Breast epithelium (tissue), 4 donors: ENCODE measurements around the gene MYH3. TPM values are rescaled to one million over a fixed set of nuclear protein-coding genes. Genes with fewer than 3 reads are reported as not detected.

Experiments
- DNase-seq, 2 donors: peaks; one replicate each; pipeline ENCODE4 v3.0.0-alpha.2; 2019; ENCODE audit warnings: low spot score in 2 of 2
- H3K27ac ChIP-seq, 2 donors: fragments of 200-600 bp; sonication (generic) in 1 of 2; one replicate each; pipeline ENCODE4 v1.5.1; 2016 to 2019; ENCODE audit warnings: mild to moderate bottlenecking in 1 of 2
- H3K27me3 ChIP-seq, 2 donors: fragments of 200-600 bp; sonication (generic) in 1 of 2; one replicate each; pipeline versions ENCODE4 v1.5.1 to v1.6.0; 2017 to 2019; ENCODE audit warnings: control low read depth in 1 of 2, mild to moderate bottlenecking in 1 of 2
- H3K36me3 ChIP-seq: fragments of 200-600 bp; one replicate; pipeline ENCODE4 v1.5.1; 2019
- H3K4me1 ChIP-seq, 2 donors: fragments of 200-600 bp; sonication (generic); one replicate each; pipeline ENCODE4 v1.5.1; 2016 to 2019; ENCODE audit warnings: control low read depth in 1 of 2
- H3K4me3 ChIP-seq, 3 donors: fragments of 200-600 bp; sonication (generic); 1 replicate in 2 of 3; 2 replicates in 1 of 3; pipeline ENCODE4 v1.5.1; 2016 to 2019; ENCODE audit warnings: mild to moderate bottlenecking in 3 of 3, moderate library complexity in 2 of 3
- H3K9me3 ChIP-seq, 2 donors: fragments of 200-600 bp; sonication (generic) in 1 of 2; one replicate each; pipeline ENCODE4 v1.5.1; 2016 to 2019; ENCODE audit warnings: control low read depth in 1 of 2
- CTCF ChIP-seq, 3 donors: fragments of 450-650 bp; IDR thresholded peaks; one replicate each; pipeline ENCODE4 v1.5.1; 2016 to 2017; ENCODE audit warnings: antibody characterized with exemption in 3 of 3, mild to moderate bottlenecking in 3 of 3, moderate library complexity in 3 of 3
- POLR2A ChIP-seq: fragments of 450-650 bp; IDR thresholded peaks from one replicate; pipeline ENCODE4 v1.6.1; 2016; ENCODE audit warnings: antibody characterized with exemption, mild to moderate bottlenecking, moderate library complexity
- POLR2AphosphoS5 ChIP-seq, 3 donors: sonication (generic); formaldehyde crosslinking; IDR thresholded peaks; one replicate each; pipeline ENCODE4 v1.6.1; 2017; ENCODE audit warnings: antibody characterized with exemption in 3 of 3
- intact Hi-C: fragments of 100-400 bp; cut with DNase I; formaldehyde crosslinking; loops from one replicate; pipeline ENCODE4 v1.15.1; 2023; ENCODE audit warnings: low total_unique reads
- total RNA-seq, 3 donors: library from RNA; depleted of rRNA; stranded (reverse); fragments of >200 nt; gene quantifications; one replicate each; pipeline ENCODE4 v1.1.0, GENCODE V29; 2016

The MYH3 gene
- total RNA-seq, 3 donors from 2014 or later, result 0.80 to 2.9 (median 2.2) TPM

DNA sequence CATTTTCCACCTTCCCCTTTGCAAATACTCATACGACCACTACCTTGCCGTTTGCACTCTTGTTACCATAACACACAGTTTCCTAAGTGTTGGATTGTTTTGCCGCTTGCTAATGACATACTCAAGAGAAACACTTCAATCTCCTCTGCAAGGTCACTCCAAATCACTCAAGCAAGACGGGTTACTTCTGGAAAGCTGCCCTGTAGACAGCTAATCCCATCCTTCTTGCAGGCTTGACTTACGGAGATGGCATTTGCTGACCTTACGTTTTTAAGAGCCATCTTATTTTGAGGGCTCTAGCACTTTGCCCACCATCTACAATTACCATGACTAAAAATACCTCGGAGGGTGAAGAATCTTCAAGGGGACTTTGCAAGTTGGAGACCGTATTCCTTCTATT lies 46.2 kb downstream of the MYH3 start:
- H3K27me3 ChIP-seq, result no peaks in the 10 kb centered on the region
- no peaks in the 10 kb centered on the region for H3K4me1 ChIP-seq
- H3K4me3 ChIP-seq, result no peak overlapping the region
- intact Hi-C loops, result loop anchor here (5.0 to 10.0 kb wide), 2 partner anchors 286 to 814 kb away; no protein-coding TSS in a partner anchor
- H3K36me3 ChIP-seq, result no peaks in the 10 kb centered on the region
- H3K27ac ChIP-seq, result no peak overlapping the region
- TF ChIP-seq POLR2A (no peak), CTCF (IDR thresholded peaks at IDR 0.05) (no peak), POLR2AphosphoS5 (IDR thresholded peaks at IDR 0.05) (no peak)
- no peaks in the 10 kb centered on the region for H3K9me3 ChIP-seq
- no peak for DNase-seq

DNA sequence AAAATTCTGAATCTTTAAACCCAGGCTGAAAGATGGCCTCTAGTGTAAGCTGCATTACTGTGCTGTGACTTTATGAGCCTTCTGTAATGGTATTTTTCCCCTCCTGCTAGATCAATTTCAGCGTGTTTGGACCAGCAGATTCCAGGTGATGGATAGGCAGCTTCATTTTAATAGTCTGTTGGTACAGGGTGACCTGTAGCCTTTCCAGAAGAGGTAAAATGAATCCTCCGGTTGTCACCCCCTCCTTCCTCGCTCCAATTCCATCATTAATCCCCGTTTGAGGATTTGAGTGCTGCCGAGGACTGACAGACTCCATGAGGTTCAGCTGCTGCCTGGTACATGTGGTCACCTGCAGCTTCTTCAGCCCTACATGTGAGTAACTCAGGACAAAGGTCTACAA lies 48.9 kb downstream of the MYH3 start:
- no peaks in the 10 kb centered on the region for H3K9me3 ChIP-seq
- TF ChIP-seq POLR2AphosphoS5 (IDR thresholded peaks at IDR 0.05) (no peak), CTCF (IDR thresholded peaks at IDR 0.05) (no peak)
- no peak for DNase-seq
- no peaks in the 10 kb centered on the region for H3K36me3 ChIP-seq
- intact Hi-C loops, result no loop called here
- H3K4me1 ChIP-seq, result no peaks in the 10 kb centered on the region
- no peak overlapping the region for H3K4me3 ChIP-seq
- H3K27me3 ChIP-seq, result no peaks in the 10 kb centered on the region
- H3K27ac ChIP-seq, result no peak overlapping the region

GRCh38 chr17:10606110-10606509 lies 51.0 kb downstream of the MYH3 start:
- H3K27me3 ChIP-seq, result no peaks in the 10 kb centered on the region
- no peaks in the 10 kb centered on the region for H3K36me3 ChIP-seq
- no peaks in the 10 kb centered on the region for H3K9me3 ChIP-seq
- H3K27ac ChIP-seq, result no peak overlapping the region
- DNase-seq, result no peak
- no peaks in the 10 kb centered on the region for H3K4me1 ChIP-seq
- TF ChIP-seq POLR2AphosphoS5 (IDR thresholded peaks at IDR 0.05), result no peak
- no peak for TF ChIP-seq CTCF (IDR thresholded peaks at IDR 0.05)
- TF ChIP-seq POLR2A, result no peak
- intact Hi-C loops, result no loop called here
- H3K4me3 ChIP-seq, result no peak overlapping the region

GRCh38 chr17:10605221-10605783 lies 51.8 kb downstream of the MYH3 start:
- TF ChIP-seq CTCF (IDR thresholded peaks at IDR 0.05), result no peak
- TF ChIP-seq POLR2AphosphoS5 (IDR thresholded peaks at IDR 0.05), result no peak
- no peak for TF ChIP-seq POLR2A
- Histone ChIP-seq H3K27me3 (no peaks in the 10 kb centered on the region), H3K27ac (no peak overlapping the region), H3K4me3 (no peak overlapping the region), H3K4me1 (no peaks in the 10 kb centered on the region), H3K36me3 (no peaks in the 10 kb centered on the region), H3K9me3 (no peaks in the 10 kb centered on the region)
- DNase-seq, result no peak
- intact Hi-C loops, result no loop called here

- no peaks in the 10 kb centered on the region for H3K36me3 ChIP-seq
- H3K27ac ChIP-seq, result no peak overlapping the region
- no peak overlapping the region for H3K4me3 ChIP-seq
- no peaks in the 10 kb centered on the region for H3K9me3 ChIP-seq
- TF ChIP-seq POLR2A, result no peak
- TF ChIP-seq POLR2AphosphoS5 (IDR thresholded peaks at IDR 0.05), result no peak
- no peak for TF ChIP-seq CTCF (IDR thresholded peaks at IDR 0.05)
- H3K4me1 ChIP-seq, result no peaks in the 10 kb centered on the region
- intact Hi-C loops, result no loop called here
- no peak for DNase-seq
- no peaks in the 10 kb centered on the region for H3K27me3 ChIP-seq
Measured at GRCh38 chr17:10604521-10604920, 52.6 kb downstream of the MYH3 start.
